Head of caudate nucleus (tissue), 42 donors: ENCODE results near the gene TVP23A.

Experiments
- DNase-seq, 42 donors: peaks; one replicate each; pipeline versions ENCODE4 v3.0.0 to v3.0.0-alpha.2; 2020 to 2021; ENCODE audit warnings: mixed read lengths in 7 of 42
- intact Hi-C: fragments of 100-400 bp; cut with DNase I; formaldehyde crosslinking; loops from one replicate; pipeline ENCODE4 v1.15.0; 2022

TVP23A gene

DNA sequence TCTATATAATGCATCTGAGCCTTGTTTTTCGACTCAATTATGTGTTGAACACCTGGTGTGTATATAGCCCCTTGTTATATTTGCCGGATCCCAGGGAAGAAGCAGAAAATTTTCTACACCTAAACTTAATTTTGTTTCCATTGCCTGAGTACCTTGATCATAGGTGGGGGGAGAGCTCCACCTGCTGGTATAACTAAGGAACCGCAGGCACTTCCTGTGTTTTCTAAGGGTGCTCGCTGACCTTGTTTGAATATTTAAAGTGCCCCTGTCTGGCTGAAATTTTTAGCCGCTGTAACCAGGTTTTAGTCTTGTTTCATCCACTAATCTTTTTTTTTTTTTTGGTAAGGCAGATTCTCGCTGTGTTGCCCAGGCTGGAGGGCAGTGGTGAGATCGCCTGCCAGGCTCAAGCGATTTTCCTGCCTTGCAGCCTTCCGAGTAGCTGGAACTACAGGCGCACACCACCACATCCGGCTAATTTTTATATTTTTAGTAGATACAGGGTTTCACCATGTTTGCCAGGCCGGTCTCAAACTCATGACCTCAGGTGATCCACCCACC lies 81.4 kb downstream of the TVP23A start:
- peak in 37 of 42 donors; percentile 31 to 88 (median 68) for DNase-seq
- intact Hi-C loops: loop anchor here (5.0 kb wide), 1 partner anchor 225 kb away; no protein-coding TSS in a partner anchor

DNA sequence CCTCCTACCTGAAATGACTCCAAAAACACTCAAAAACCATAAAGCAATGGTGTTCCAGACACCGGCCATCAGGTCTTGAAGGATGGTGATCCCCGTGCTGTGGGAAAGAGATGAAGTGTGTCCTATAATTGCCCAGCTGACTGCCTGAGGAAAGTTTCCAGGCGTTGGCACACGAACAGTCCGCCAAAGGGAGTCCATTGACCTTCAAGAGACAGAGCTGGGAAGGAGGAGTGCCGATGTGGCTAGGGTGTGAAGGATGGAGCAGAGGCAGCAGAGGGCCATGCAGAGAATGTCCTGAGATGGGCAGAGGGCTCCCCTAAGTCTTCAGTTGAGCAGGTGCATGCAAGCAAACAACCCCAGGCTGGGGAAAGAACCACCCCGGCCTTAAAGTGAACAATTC lies 86.8 kb downstream of the TVP23A start:
- DNase-seq: no peak
- intact Hi-C loops: loop anchor here (5.0 kb wide), 1 partner anchor 209 kb away; no protein-coding TSS in a partner anchor

DNA sequence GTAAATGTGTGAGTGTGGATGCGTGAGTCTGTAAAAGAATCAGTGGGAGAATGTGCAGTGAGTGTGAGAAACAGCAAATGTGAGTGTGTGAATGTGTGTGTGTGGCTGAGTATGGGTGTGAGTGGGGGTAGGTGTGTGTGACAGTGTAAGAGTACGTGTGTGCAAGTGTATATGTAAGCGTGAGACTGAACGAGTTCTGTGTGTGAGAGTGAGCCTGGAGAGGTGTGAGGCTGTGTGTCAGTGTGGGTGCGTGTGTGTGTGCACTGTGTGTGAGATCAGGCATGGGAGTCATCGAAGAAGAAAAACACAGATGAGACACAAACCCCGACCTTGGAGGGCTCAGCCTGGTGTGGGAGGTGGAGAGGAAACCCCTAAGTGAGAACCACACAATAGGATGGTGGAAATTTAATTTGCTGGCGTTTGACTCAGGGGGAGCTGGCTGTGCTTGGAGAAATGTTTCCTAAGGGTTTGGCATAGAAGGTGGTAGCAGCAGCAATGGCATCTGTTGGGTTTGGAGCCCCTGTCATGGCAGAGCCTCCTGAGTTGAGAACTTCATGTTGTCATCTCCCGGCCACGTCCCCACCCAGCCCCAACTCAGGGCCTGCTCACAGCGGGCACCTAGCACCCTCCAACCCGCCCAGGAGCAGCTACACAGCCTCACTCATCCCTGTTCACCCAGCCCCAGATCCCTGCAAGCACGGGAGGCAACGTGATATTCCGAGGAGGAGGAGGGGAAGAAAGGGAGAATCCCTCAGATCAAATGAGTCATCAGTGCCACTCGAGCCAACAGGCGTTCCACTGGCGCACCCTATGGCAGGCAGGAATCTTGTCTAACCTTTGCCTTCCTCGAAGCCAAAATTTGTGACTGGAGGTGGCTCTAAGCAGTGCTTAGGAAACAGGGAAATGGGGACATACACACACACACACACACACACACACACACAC lies 89.2 kb downstream of the TVP23A start:
- intact Hi-C loops: loop anchor here (5.0 kb wide), 1 partner anchor 207 kb away; no protein-coding TSS in a partner anchor
- DNase-seq: peak; percentile 31 to 90 (median 72)

DNA sequence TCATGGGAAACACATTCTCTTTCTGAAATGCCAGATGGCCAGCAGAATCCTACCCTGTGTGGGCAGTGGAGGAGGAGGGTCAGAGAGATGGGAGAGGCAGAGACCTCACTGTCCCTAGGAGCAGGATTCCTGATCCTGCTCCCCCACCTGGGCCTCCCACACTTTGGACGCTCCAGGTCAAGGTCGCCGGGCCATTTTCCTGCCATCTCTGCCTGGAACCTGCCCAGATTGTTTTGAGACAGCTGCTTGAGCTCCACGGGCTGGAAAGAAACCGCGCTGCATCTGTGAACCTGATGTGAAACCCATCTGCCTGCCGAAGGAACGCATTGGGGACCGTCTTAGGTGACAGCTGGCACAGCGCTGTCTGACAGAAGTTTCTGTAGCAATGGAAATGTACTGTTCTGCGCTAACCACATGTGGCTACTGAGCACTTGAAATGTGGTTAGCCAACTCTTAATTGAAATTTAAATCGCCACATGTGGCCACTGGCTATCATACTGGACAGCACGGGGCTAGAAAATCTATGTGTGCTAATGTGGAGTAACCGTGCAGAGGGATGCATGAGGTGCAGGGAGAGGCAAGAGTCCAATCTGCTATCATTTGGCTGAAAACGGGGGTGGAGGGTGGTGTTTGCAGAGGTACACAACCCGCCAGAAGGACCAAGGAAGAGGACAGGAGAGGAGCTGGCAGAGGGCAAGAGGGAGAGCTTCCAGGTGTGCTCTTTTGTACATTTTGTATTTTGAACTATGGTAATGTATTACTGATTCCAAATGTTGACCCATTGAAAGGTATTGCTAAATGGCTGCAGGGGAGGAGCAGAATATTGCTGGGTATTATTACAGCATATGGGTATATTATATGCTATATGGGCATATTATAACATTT lies 90.3 kb downstream of the TVP23A start:
- DNase-seq: no peak
- intact Hi-C loops: no loop called here
